ENCODE measurements around the gene AAK1.

Gene AAK1

DNA sequence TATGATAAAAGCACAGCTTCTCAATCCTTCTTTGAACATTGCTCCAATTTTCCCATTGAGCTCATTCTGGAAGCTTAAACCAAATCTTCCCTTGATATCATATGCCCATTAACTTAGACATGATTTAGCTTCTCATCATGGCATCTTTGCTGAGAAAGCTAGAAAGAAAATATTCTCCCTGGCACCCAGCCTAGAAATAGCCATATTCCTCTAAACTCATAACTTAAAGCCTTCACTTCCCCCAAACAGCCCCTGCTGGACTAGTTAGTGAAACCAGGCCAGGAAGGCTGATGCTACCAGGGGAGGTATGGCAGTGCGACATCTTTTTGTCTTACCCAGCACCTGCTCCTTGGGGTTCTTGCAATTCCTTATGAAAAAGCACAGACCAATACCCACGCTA lies 4.3 kb downstream of the AAK1 start:
- 97% methylated on average over 2 of the region's 2 CpGs for WGBS
- H3K9ac ChIP-seq (ENCODE audit: low read depth, low read length) = no peak overlapping the region
- H3K4me1 ChIP-seq (ENCODE audit: insufficient read depth, low read length) = peaks cover 19% of the 10 kb centered on the region
- no peaks in the 10 kb centered on the region for H3K36me3 ChIP-seq (ENCODE audit: insufficient read depth, low read length)
- H3K9me3 ChIP-seq (ENCODE audit: insufficient read depth, low read depth, low read length) = no peaks in the 10 kb centered on the region
- no peak overlapping the region for H3K27ac ChIP-seq (ENCODE audit: low read depth, low read length)
- H3K4me3 ChIP-seq (ENCODE audit: low read length) = no peak overlapping the region
- no peaks in the 10 kb centered on the region for H3K27me3 ChIP-seq (ENCODE audit: insufficient read depth, low read length)

DNA sequence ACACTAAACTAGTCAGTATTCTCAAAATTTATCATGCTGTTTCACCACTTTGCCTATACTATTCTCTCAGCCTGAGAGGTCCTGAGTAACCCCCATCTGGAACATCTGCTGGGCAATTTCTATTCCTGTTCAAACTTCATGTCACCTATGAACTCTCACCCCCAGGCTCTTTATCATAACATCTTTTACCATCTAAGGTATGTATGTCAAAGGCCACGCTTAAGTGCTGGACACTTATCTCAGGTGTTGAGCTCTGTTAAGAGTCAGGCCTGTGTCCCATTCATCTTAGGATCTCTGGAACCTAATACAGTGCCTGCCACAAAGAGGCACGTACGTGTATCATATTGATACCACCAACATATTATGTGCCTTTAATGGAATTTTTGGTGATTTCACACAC lies 4.9 kb downstream of the AAK1 start:
- Histone ChIP-seq H3K36me3 (ENCODE audit: insufficient read depth, low read length) (no peaks in the 10 kb centered on the region), H3K27ac (ENCODE audit: low read depth, low read length) (no peak overlapping the region), H3K9ac (ENCODE audit: low read depth, low read length) (no peak overlapping the region), H3K27me3 (ENCODE audit: insufficient read depth, low read length) (no peaks in the 10 kb centered on the region), H3K4me3 (ENCODE audit: low read length) (no peak overlapping the region), H3K9me3 (ENCODE audit: insufficient read depth, low read depth, low read length) (no peaks in the 10 kb centered on the region), H3K4me1 (ENCODE audit: insufficient read depth, low read length) (peaks cover 19% of the 10 kb centered on the region)
- WGBS = 95% methylated on average over 1 of the region's 3 CpGs

DNA sequence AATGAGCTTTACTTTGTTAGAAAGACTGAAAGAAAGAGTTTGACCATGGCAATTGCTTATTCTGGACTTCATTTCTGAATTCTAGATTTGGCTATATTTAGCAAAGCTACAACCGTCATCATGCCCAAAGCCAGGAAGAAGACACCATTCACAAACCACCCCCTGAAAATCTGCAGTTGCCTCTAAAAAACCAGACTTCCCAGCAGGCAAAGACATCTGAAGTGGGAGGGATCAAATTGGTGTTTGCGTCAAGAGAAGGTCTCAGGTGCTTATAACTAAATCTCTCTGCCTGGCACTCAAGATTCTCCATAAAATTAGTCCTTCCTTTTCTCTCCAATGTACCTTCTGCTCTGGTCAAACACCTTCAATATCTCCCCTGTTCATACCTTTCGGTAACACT lies 5.6 kb downstream of the AAK1 start:
- whole genome bisulfite sequencing = 91% methylated on average over 3 of the region's 3 CpGs
- no peaks in the 10 kb centered on the region for H3K27me3 ChIP-seq (ENCODE audit: insufficient read depth, low read length)
- H3K4me1 ChIP-seq (ENCODE audit: insufficient read depth, low read length) = peaks cover 19% of the 10 kb centered on the region

DNA sequence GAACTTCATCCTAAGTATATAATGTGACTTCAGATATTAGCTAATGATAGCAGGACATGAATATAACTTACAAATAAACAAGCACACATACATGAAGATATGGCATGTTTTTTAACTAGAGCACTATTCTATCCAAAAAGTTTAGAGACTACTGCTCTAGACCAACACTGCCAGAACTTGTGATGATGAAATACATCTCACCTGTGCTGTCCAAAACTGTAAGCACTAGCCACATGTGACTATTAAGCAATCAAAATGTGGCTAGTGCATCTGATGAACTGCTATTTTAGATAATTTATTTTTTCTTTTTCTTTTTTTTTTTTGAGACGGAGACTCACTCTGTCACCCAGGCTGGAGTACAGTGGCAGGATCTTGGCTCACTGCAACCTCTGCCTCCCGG lies 7.1 kb downstream of the AAK1 start:
- 97% methylated on average over 2 of the region's 2 CpGs for WGBS
- Histone ChIP-seq H3K36me3 (ENCODE audit: insufficient read depth, low read length) (no peaks in the 10 kb centered on the region), H3K4me3 (ENCODE audit: low read length) (no peak overlapping the region), H3K4me1 (ENCODE audit: insufficient read depth, low read length) (peaks cover 9% of the 10 kb centered on the region), H3K27ac (ENCODE audit: low read depth, low read length) (no peak overlapping the region), H3K9ac (ENCODE audit: low read depth, low read length) (no peak overlapping the region), H3K27me3 (ENCODE audit: insufficient read depth, low read length) (no peaks in the 10 kb centered on the region), H3K9me3 (ENCODE audit: insufficient read depth, low read depth, low read length) (no peaks in the 10 kb centered on the region)

More for the DNA sequence above, 5.6 kb downstream of the AAK1 start:
- Histone ChIP-seq H3K9ac (ENCODE audit: low read depth, low read length) (no peak overlapping the region), H3K9me3 (ENCODE audit: insufficient read depth, low read depth, low read length) (no peaks in the 10 kb centered on the region), H3K27ac (ENCODE audit: low read depth, low read length) (no peak overlapping the region), H3K4me3 (ENCODE audit: low read length) (no peak overlapping the region), H3K36me3 (ENCODE audit: insufficient read depth, low read length) (no peaks in the 10 kb centered on the region)

DNA sequence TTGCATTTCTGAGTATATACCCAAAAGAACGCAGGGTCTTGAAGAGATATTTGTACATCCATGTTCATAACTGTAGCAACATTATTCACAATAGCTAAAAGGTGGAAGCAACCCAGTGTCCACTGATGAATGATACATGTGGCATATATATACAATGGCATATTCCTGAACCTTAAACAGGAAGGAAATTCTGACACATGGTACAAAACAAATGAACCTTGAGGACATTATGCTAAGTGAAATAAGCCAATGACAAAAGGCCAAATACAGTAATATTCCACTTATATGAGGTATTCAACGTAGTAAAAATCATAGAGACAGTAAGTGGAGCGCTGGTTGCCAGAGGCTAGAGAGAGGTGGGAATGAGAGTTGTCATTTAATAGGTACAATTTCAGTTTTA lies 8.1 kb downstream of the AAK1 start:
- H3K4me1 ChIP-seq (ENCODE audit: insufficient read depth, low read length) = peaks cover 8% of the 10 kb centered on the region
- no peaks in the 10 kb centered on the region for H3K36me3 ChIP-seq (ENCODE audit: insufficient read depth, low read length)
- H3K9me3 ChIP-seq (ENCODE audit: insufficient read depth, low read depth, low read length) = no peaks in the 10 kb centered on the region
- H3K9ac ChIP-seq (ENCODE audit: low read depth, low read length) = no peak overlapping the region
- no peak overlapping the region for H3K27ac ChIP-seq (ENCODE audit: low read depth, low read length)
- WGBS = 81% methylated on average over 3 of the region's 3 CpGs
- no peak overlapping the region for H3K4me3 ChIP-seq (ENCODE audit: low read length)
- no peaks in the 10 kb centered on the region for H3K27me3 ChIP-seq (ENCODE audit: insufficient read depth, low read length)

DNA sequence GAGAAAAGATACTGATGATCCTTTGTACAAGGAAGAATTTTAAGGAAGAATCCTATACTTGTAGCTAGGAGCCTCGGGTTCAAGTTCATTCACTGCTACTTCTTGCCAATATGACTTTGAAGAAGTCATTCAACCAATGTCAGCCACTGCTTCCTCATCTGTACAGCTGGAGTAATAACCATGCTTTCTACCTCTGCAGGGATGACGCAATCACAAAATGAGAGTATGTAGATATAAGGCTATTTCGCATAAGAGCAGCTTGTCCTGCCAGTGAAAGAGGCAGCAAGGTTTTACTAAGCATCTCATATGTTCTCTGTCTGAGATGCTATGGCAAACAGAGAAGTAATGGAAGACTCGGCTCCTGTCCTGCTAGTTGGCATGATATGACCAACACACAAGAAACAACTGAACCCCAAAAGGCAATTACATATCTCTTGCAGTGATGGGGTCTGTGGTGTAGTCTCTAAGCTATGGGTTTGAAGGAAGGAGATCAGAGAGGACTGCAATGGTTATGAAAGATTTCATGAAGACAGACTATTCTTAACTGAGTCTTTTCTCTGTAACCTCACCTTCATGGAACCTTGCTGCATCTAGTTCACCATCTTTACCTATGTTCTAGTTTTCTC lies 9.2 kb downstream of the AAK1 start:
- no peak overlapping the region for H3K9ac ChIP-seq (ENCODE audit: low read depth, low read length)
- H3K4me3 ChIP-seq (ENCODE audit: low read length) = no peak overlapping the region
- no peak overlapping the region for H3K27ac ChIP-seq (ENCODE audit: low read depth, low read length)
- H3K4me1 ChIP-seq (ENCODE audit: insufficient read depth, low read length) = peaks cover 10% of the 10 kb centered on the region
- no peaks in the 10 kb centered on the region for H3K9me3 ChIP-seq (ENCODE audit: insufficient read depth, low read depth, low read length)
- H3K27me3 ChIP-seq (ENCODE audit: insufficient read depth, low read length) = no peaks in the 10 kb centered on the region
- 96% methylated on average over 4 of the region's 4 CpGs for WGBS
- H3K36me3 ChIP-seq (ENCODE audit: insufficient read depth, low read length) = no peaks in the 10 kb centered on the region

DNA sequence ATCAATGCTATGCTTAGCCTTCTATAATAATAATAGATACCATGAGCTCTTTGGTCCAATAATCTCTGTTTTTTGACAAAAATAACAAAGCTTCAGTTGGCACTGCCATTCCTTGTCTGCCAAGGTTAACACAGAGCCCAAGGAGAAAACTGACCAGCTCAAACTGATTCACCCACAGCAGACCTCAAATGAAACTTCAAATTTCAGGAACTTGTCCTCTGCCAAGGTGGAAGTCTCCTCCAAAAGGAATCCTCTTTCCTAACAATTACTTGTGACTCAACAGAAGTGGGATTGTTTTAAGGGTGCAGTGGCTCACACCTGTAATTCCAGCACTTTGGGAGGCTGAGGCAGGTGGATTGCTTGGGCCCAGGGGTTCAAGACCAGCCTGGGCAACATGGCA lies 12.1 kb downstream of the AAK1 start:
- H3K4me3 ChIP-seq (ENCODE audit: low read length) = no peak overlapping the region
- no peak overlapping the region for H3K27ac ChIP-seq (ENCODE audit: low read depth, low read length)
- H3K27me3 ChIP-seq (ENCODE audit: insufficient read depth, low read length) = no peaks in the 10 kb centered on the region
- H3K4me1 ChIP-seq (ENCODE audit: insufficient read depth, low read length) = peaks cover 5% of the 10 kb centered on the region
- no peak overlapping the region for H3K9ac ChIP-seq (ENCODE audit: low read depth, low read length)
- H3K9me3 ChIP-seq (ENCODE audit: insufficient read depth, low read depth, low read length) = no peaks in the 10 kb centered on the region
- H3K36me3 ChIP-seq (ENCODE audit: insufficient read depth, low read length) = no peaks in the 10 kb centered on the region

DNA sequence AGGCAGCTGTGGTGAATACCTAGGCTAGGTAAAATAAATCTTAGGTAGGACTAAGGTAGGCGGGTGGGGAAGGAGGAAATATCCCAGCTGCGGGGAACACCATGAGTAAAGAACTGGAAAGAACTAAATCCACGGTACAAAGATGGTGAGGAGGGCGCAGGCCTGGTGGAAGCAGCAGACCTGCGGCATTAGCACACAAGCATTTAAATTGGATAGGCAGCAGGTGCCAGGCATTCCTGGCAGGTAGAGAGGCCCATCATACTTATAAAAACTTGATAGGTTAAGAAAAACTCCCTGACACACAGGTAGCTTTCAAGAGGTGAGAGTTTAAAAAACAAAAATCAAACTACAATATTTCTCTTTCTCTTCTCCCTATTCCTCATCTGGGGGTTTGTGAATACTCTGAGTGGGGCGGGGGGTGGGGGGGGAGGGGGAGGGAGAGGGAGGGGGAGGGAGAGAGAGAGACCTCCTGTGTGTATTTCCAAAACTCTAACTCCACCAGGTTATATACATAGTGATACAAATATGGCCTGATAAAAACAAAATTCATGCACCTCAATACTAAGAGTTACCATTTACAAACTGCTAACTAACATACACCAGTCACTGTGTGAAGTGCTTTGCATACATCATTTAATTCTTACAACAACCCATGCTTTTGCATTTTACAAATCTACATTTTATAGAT lies 13.5 kb downstream of the AAK1 start:
- Histone ChIP-seq H3K27ac (ENCODE audit: low read depth, low read length) (no peak overlapping the region), H3K4me1 (ENCODE audit: insufficient read depth, low read length) (peaks cover 5% of the 10 kb centered on the region), H3K4me3 (ENCODE audit: low read length) (no peak overlapping the region), H3K36me3 (ENCODE audit: insufficient read depth, low read length) (no peaks in the 10 kb centered on the region), H3K9me3 (ENCODE audit: insufficient read depth, low read depth, low read length) (no peaks in the 10 kb centered on the region), H3K27me3 (ENCODE audit: insufficient read depth, low read length) (no peaks in the 10 kb centered on the region), H3K9ac (ENCODE audit: low read depth, low read length) (no peak overlapping the region)
- WGBS = 90% methylated on average over 5 of the region's 6 CpGs

DNA sequence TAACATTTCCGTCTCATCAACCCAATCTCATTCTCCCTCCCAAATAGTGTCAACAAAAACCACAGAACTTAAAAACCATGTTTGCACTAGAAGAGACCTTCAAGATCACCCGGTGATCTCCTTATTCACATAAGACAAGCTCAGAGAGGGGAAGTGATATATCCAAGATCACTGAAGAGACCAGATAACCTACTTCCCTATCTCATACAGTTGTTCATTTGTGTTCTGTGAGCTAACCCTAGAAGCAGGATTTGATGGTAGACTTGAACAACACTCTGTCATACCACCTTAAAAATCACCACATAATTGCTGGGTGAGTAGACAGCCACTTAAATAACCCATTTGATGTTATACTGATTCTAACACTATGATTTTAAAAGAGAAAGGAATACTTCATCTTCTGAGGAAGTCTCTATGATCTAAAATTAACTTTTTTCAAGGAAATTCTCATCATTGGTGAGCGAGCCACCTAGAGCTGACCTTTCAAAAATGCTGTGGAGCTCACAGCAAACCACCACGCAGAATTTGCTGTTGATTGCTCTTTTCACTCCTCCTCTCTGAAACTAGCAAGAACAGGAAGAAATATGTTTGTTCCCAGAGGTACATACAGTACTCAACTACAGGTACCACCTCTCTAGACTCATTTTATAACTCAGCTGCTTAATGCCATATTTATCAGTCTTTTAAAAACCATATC lies 15.1 kb downstream of the AAK1 start:
- WGBS = 95% methylated on average over 4 of the region's 4 CpGs
- no peaks in the 10 kb centered on the region for H3K36me3 ChIP-seq (ENCODE audit: insufficient read depth, low read length)

DNA sequence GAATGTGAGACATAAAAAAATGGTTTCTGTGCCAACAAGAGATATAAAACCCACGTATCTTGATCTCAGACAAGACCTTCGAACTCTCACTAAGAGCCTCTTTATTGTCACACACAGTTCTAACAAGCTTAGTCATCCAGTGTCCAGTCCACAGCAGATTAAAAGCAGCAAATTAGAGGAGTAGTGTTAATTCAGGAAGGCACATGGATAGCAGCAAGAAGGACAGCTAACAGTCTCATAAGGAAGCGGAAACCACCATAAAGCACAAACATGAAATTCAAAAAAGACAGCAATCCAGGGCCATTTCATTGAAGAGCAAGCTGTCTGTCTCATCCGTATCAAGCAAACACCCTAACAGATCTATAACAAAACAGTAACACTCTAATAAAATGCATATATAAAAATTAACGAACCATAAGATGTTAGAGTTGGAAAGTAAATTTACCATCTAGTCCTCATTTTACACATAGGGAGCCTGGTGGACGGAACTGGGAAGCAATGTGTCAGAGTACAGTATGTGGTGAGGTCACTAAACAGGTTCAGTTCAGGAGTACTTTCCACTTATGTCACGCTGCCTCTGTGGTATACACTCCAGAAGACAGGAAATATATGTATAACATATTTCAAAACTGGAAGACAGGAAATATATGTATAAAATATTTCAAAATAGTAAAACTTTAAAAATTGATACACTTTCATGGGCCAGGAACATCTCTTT lies 18.3 kb downstream of the AAK1 start:
- H3K27me3 ChIP-seq (ENCODE audit: insufficient read depth, low read length) = no peaks in the 10 kb centered on the region
- H3K9me3 ChIP-seq (ENCODE audit: insufficient read depth, low read depth, low read length) = no peaks in the 10 kb centered on the region
- H3K4me1 ChIP-seq (ENCODE audit: insufficient read depth, low read length) = no peaks in the 10 kb centered on the region
- 93% methylated on average over 6 of the region's 7 CpGs for WGBS
- H3K4me3 ChIP-seq (ENCODE audit: low read length) = no peak overlapping the region
- H3K36me3 ChIP-seq (ENCODE audit: insufficient read depth, low read length) = no peaks in the 10 kb centered on the region
- H3K27ac ChIP-seq (ENCODE audit: low read depth, low read length) = no peak overlapping the region
- no peak overlapping the region for H3K9ac ChIP-seq (ENCODE audit: low read depth, low read length)

More for the DNA sequence above, 15.1 kb downstream of the AAK1 start:
- Histone ChIP-seq H3K9me3 (ENCODE audit: insufficient read depth, low read depth, low read length) (no peaks in the 10 kb centered on the region), H3K27ac (ENCODE audit: low read depth, low read length) (no peak overlapping the region), H3K27me3 (ENCODE audit: insufficient read depth, low read length) (no peaks in the 10 kb centered on the region), H3K9ac (ENCODE audit: low read depth, low read length) (no peak overlapping the region), H3K4me1 (ENCODE audit: insufficient read depth, low read length) (peaks cover 5% of the 10 kb centered on the region), H3K4me3 (ENCODE audit: low read length) (no peak overlapping the region)

DNA sequence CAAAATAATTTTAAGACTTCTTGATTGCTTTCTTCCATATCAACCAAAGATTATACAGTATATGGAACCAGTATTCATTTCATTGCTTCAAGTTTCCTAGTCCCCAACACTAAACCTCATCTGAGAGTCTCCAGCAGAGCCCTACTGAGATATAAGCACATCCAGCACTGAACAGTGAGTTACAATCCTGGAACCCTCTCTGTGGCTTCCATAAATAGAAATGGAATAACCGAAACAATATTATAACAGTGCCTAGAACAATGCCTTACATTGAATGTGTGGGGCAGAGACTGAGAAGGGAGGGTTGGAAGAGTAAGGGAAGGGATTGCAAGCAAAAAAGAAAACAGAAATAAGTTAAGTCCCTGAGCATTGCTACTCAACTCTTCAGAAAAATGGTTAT lies 18.9 kb downstream of the AAK1 start:
- Histone ChIP-seq H3K9ac (ENCODE audit: low read depth, low read length) (no peak overlapping the region), H3K27ac (ENCODE audit: low read depth, low read length) (no peak overlapping the region), H3K9me3 (ENCODE audit: insufficient read depth, low read depth, low read length) (no peaks in the 10 kb centered on the region), H3K36me3 (ENCODE audit: insufficient read depth, low read length) (no peaks in the 10 kb centered on the region), H3K27me3 (ENCODE audit: insufficient read depth, low read length) (no peaks in the 10 kb centered on the region), H3K4me3 (ENCODE audit: low read length) (no peak overlapping the region), H3K4me1 (ENCODE audit: insufficient read depth, low read length) (no peaks in the 10 kb centered on the region)
- 88% methylated on average over 1 of the region's 1 CpG for WGBS

Data from HUES64 (cell line).